LHCN-M2 (cell line): ENCODE data around the gene PTTG1IP. TPM values are rescaled to one million over a fixed set of nuclear protein-coding genes. Genes with fewer than 3 reads are reported as not detected.

Experiments used
- DNase-seq: peaks from one replicate; pipeline ENCODE4 v3.0.0-alpha.2; 2012; ENCODE audit warnings: low read depth
- total RNA-seq: library from RNA; depleted of rRNA; stranded (reverse); fragments of >200 nt; gene quantifications from 2 replicates; pipeline ENCODE4 v1.2.3, GENCODE V29; 2014

Gene PTTG1IP
- total RNA-seq, 1 experiment from 2014 or later, result 531 TPM

- no peak for DNase-seq
These were observed 23.2 kb upstream of the PTTG1IP start for GRCh38 chr21:44896561-44897286.

GRCh38 chr21:44895859-44896258 lies 22.4 kb upstream of the PTTG1IP start:
- no peak for DNase-seq

- DNase-seq, result no peak
These were observed 21.3 kb upstream of the PTTG1IP start for GRCh38 chr21:44894687-44895302.

GRCh38 chr21:44893948-44894656 lies 20.6 kb upstream of the PTTG1IP start:
- no peak for DNase-seq

GRCh38 chr21:44893278-44893556 lies 19.7 kb upstream of the PTTG1IP start:
- DNase-seq, result no peak

- DNase-seq, result peak; percentile 31
These were observed 19.2 kb upstream of the PTTG1IP start for GRCh38 chr21:44892536-44893277.

- DNase-seq, result no peak
These were observed 18.6 kb upstream of the PTTG1IP start for GRCh38 chr21:44892095-44892494.

- DNase-seq, result no peak
These were observed 18.1 kb upstream of the PTTG1IP start for GRCh38 chr21:44891631-44892031.

GRCh38 chr21:44890961-44891541 lies 17.6 kb upstream of the PTTG1IP start:
- DNase-seq, result no peak

- DNase-seq, result no peak
These were observed 16.9 kb upstream of the PTTG1IP start for GRCh38 chr21:44890338-44890931.

GRCh38 chr21:44889625-44890337 lies 16.3 kb upstream of the PTTG1IP start:
- DNase-seq, result no peak

GRCh38 chr21:44888581-44889550 lies 15.4 kb upstream of the PTTG1IP start:
- DNase-seq, result no peak

GRCh38 chr21:44887807-44888580 lies 14.5 kb upstream of the PTTG1IP start:
- no peak for DNase-seq

- no peak for DNase-seq
These were observed 13.8 kb upstream of the PTTG1IP start for GRCh38 chr21:44887126-44887806.

GRCh38 chr21:44886113-44887075 lies 12.9 kb upstream of the PTTG1IP start:
- DNase-seq, result no peak

GRCh38 chr21:44885615-44886014 lies 12.1 kb upstream of the PTTG1IP start:
- no peak for DNase-seq

- DNase-seq, result no peak
These were observed 10.6 kb upstream of the PTTG1IP start for GRCh38 chr21:44884097-44884496.
